Mesothelial cell of epicardium (in vitro differentiated cells): ENCODE results near the gene MRPL28. TPM values are rescaled to one million over a fixed set of nuclear protein-coding genes. Genes with fewer than 3 reads are reported as not detected.

ENCODE experiments used
- DNase-seq, 2 experiments: peaks; one replicate each; pipeline ENCODE4 v3.0.0; 2021; ENCODE audit warnings: low spot score in 2 of 2; ENCODE audit not compliant: unreplicated experiment in 2 of 2
- H3K27ac Mint-ChIP-seq: 2 replicates; pipeline ENCODE4 v1.8.0; 2021; ENCODE audit warnings: mixed read lengths
- H3K27me3 Mint-ChIP-seq: 2 replicates; pipeline ENCODE4 v1.8.0; 2021; ENCODE audit warnings: low read depth, mixed read lengths
- H3K36me3 Mint-ChIP-seq: 2 replicates; pipeline ENCODE4 v1.8.0; 2021; ENCODE audit warnings: mixed read lengths
- H3K4me1 Mint-ChIP-seq: 2 replicates; pipeline ENCODE4 v1.8.0; 2021; ENCODE audit warnings: mixed read lengths
- H3K4me3 Mint-ChIP-seq: 2 replicates; pipeline ENCODE4 v1.8.0; 2021; ENCODE audit warnings: mild to moderate bottlenecking, moderate library complexity, mixed read lengths
- H3K9me3 Mint-ChIP-seq: 2 replicates; pipeline ENCODE4 v1.8.0; 2021; ENCODE audit warnings: mixed read lengths
- total RNA-seq: library from RNA; stranded (reverse); gene quantifications from 3 replicates; pipeline ENCODE4 v1.2.1, GENCODE V29; 2021
- TF ChIP-seq, protein P1 (sequence below): fragments of 200-600 bp; sonication (generic); IDR thresholded peaks from one replicate; pipeline ENCODE4 v1.5.0; 2021; ENCODE audit warnings: antibody characterized with exemption; ENCODE audit not compliant: unreplicated experiment

Gene MRPL28
- total RNA-seq, 1 donor from 2014 or later: 75.3 TPM

DNA sequence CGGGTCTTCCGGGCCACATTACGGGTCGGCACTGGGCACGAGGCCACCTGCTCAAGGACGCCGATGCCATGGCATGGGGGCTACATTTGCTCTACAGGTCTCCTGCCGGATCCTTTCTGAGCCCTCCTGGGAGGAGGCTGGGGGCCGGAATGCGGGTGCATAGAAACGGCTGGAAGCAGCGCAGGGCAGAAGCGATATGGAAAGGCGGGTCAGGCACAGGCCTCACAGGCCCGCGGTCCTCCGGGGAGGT lies 46.2 kb downstream of the MRPL28 start:
- H3K27ac Mint-ChIP-seq: no peak overlapping the region
- H3K4me1 Mint-ChIP-seq: no peaks in the 10 kb centered on the region
- no peaks in the 10 kb centered on the region for H3K27me3 Mint-ChIP-seq
- no peak overlapping the region for H3K4me3 Mint-ChIP-seq
- peaks cover 8% of the 10 kb centered on the region for H3K36me3 Mint-ChIP-seq
- TF ChIP-seq, protein P1, sequence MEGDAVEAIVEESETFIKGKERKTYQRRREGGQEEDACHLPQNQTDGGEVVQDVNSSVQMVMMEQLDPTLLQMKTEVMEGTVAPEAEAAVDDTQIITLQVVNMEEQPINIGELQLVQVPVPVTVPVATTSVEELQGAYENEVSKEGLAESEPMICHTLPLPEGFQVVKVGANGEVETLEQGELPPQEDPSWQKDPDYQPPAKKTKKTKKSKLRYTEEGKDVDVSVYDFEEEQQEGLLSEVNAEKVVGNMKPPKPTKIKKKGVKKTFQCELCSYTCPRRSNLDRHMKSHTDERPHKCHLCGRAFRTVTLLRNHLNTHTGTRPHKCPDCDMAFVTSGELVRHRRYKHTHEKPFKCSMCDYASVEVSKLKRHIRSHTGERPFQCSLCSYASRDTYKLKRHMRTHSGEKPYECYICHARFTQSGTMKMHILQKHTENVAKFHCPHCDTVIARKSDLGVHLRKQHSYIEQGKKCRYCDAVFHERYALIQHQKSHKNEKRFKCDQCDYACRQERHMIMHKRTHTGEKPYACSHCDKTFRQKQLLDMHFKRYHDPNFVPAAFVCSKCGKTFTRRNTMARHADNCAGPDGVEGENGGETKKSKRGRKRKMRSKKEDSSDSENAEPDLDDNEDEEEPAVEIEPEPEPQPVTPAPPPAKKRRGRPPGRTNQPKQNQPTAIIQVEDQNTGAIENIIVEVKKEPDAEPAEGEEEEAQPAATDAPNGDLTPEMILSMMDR: no peak
- no peaks in the 10 kb centered on the region for H3K9me3 Mint-ChIP-seq
- DNase-seq: no peak

- Mint-ChIP-seq H3K27me3 (no peaks in the 10 kb centered on the region), H3K27ac (no peak overlapping the region), H3K4me3 (no peak overlapping the region), H3K36me3 (peaks cover 11% of the 10 kb centered on the region), H3K4me1 (no peaks in the 10 kb centered on the region), H3K9me3 (no peaks in the 10 kb centered on the region)
- TF ChIP-seq, protein P1: no peak
- no peak for DNase-seq
These were observed 47.7 kb downstream of the MRPL28 start for GRCh38 chr16:322476-323143.

GRCh38 chr16:321532-321931 lies 48.8 kb downstream of the MRPL28 start:
- Mint-ChIP-seq H3K4me3 (no peak overlapping the region), H3K27me3 (no peaks in the 10 kb centered on the region), H3K27ac (no peak overlapping the region)

GRCh38 chr16:320206-320605 lies 50.1 kb downstream of the MRPL28 start:
- H3K27me3 Mint-ChIP-seq: no peaks in the 10 kb centered on the region
- H3K36me3 Mint-ChIP-seq: peaks cover 11% of the 10 kb centered on the region
- H3K4me3 Mint-ChIP-seq: no peak overlapping the region
- TF ChIP-seq, protein P1: no peak
- H3K27ac Mint-ChIP-seq: no peak overlapping the region
- no peaks in the 10 kb centered on the region for H3K4me1 Mint-ChIP-seq
- DNase-seq: no peak
- H3K9me3 Mint-ChIP-seq: no peaks in the 10 kb centered on the region

More at GRCh38 chr16:321532-321931, 48.8 kb downstream of the MRPL28 start:
- no peaks in the 10 kb centered on the region for H3K4me1 Mint-ChIP-seq
- DNase-seq: no peak
- no peaks in the 10 kb centered on the region for H3K9me3 Mint-ChIP-seq
- TF ChIP-seq, protein P1: no peak
- peaks cover 11% of the 10 kb centered on the region for H3K36me3 Mint-ChIP-seq

GRCh38 chr16:318628-319027 lies 51.7 kb downstream of the MRPL28 start:
- DNase-seq: no peak
- H3K4me3 Mint-ChIP-seq: no peak overlapping the region
- H3K9me3 Mint-ChIP-seq: no peaks in the 10 kb centered on the region
- H3K27me3 Mint-ChIP-seq: no peaks in the 10 kb centered on the region
- H3K36me3 Mint-ChIP-seq: peaks cover 11% of the 10 kb centered on the region
- H3K4me1 Mint-ChIP-seq: no peaks in the 10 kb centered on the region
- no peak overlapping the region for H3K27ac Mint-ChIP-seq
- TF ChIP-seq, protein P1: no peak

GRCh38 chr16:317583-317982 lies 52.8 kb downstream of the MRPL28 start:
- Mint-ChIP-seq H3K4me3 (no peak overlapping the region), H3K9me3 (no peaks in the 10 kb centered on the region)

More at GRCh38 chr16:317583-317982, 52.8 kb downstream of the MRPL28 start:
- Mint-ChIP-seq H3K27ac (no peak overlapping the region), H3K36me3 (peaks cover 11% of the 10 kb centered on the region), H3K27me3 (no peaks in the 10 kb centered on the region), H3K4me1 (no peaks in the 10 kb centered on the region)
- TF ChIP-seq, protein P1: no peak
- no peak for DNase-seq
